HG02759 (cell line): ENCODE measurements around the gene ADAMTS4.

ENCODE experiments used
- ATAC-seq: cut with Tn5 transposase; IDR thresholded peaks from one replicate; pipeline ENCODE4 v1.9.1; 2021; ENCODE audit warnings: mild to moderate bottlenecking, moderate library complexity; ENCODE audit not compliant: unreplicated experiment

The ADAMTS4 gene

GRCh38 chr1:161196521-161197451, 2.1 kb downstream of the ADAMTS4 start:
- ATAC-seq = no peak

DNA sequence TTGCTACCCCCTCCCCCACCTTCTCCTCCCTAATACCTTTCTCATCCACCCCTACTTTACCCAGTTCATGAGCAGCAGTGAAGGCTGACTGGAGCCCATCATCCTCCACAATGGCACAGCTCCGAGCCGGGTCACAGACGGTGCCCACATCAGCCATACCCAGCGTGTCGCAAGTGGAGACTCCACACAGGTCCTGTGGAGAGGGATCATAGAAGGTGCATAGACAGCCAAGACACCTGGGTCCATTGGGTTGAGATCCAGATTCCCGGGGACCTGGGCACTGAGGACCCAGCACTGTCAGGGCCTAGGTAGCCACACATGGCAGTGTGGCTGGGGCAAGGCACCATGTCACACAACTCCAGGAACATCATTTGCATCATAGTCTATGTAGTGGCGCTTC, 2.7 kb downstream of the ADAMTS4 start:
- no peak for ATAC-seq

DNA sequence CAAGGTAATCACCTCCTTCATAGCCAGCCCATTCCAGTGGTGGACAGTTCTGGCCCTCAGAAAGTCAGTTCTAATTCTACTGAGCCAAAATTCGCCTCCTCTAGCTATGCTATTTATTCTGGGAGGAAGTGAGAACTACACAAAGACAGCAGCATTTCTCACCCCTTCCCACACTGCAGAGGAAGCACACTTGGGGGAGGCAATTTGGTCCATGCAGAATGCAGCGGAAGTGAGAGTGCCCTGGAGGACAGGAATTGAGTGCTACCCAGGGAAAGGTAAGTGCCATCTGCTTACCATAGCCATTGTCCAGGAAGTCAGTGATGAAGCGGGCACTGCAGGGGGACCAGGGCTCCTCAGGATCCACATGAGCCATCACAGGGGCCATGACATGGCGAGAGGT, 3.7 kb downstream of the ADAMTS4 start:
- ATAC-seq = peak; percentile 66

GRCh38 chr1:161193561-161194235, 5.2 kb downstream of the ADAMTS4 start:
- ATAC-seq = no peak

- ATAC-seq = peak; percentile 61
Measured at GRCh38 chr1:161192476-161193465, 6.1 kb downstream of the ADAMTS4 start.

- ATAC-seq = no peak
Measured at GRCh38 chr1:161191971-161192370, 6.9 kb downstream of the ADAMTS4 start.

DNA sequence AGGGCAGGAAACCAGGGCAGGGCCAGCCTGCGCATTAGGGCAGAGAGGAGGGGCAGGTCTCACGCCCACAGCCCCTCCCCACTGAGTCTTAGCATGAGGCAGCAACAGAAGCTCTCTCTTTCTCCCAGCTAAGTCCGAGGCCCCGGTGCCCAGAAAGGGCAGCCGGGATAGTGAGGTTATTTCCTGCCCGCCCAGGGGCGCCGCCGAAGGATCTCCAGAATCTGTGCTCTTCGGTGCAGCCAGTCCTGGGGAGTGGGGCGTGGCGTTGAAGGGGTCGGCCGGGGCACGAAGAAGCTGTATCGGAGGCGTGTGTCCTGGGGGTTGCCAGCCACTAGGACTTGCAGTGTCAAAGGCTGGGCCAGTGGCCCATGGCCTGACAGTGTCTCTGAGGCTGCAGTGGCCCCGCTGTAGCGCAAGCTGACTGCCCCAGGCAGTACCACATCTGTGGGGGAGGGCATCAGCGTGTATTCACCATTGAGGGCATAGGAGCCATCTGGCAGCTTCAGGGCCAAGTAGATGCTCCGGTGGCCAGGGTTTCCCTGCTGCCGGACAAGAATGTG, 7.8 kb downstream of the ADAMTS4 start:
- ATAC-seq = no peak

DNA sequence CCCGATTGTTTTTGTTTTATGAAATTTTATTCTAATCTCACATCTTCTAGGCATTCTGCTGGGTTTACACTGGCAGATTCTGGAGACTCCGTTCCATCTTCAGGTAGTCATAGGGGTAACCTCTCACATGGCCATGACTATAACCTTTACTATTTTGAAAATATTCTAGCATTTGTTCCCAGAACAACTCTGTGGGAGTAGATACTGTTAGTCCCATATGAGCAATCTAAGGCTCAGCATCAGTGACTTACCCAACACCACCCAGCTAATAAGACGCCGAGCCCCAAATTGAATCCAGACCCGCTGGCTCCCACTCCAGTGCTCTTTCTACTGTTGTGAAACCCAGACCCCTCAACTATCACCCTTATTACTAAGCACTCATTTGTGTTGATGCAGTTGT, 9.8 kb downstream of the ADAMTS4 start:
- no peak for ATAC-seq

GRCh38 chr1:161188381-161188780, 10.5 kb downstream of the ADAMTS4 start:
- no peak for ATAC-seq

GRCh38 chr1:161187311-161187710, 11.5 kb downstream of the ADAMTS4 start:
- no peak for ATAC-seq

- peak; percentile 30 for ATAC-seq
Measured at GRCh38 chr1:161185732-161186311, 13.0 kb downstream of the ADAMTS4 start.

- ATAC-seq = peak; percentile 71
Measured at GRCh38 chr1:161185282-161185682, 13.6 kb downstream of the ADAMTS4 start.

- ATAC-seq = peak; percentile 40
Measured at GRCh38 chr1:161182214-161182613, 16.6 kb downstream of the ADAMTS4 start.

DNA sequence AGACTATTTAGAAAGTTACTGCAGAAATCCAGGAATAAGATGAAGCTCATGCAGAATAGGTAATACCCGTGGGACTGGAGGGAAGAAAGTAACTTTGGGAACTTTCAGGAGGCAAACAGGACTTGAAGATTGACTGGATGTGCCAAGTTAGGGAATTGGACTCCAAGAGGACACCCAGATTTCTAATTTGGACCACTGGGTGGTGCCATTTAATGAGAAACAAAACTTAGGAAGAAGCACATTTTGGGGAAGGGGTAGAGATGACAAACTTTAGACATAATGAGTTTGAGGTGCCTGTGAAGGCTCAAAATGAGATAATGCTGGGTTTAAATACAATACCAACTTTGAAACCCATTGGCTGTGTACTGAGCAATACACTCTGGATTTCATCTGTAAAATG, 18.2 kb downstream of the ADAMTS4 start:
- ATAC-seq = no peak

DNA sequence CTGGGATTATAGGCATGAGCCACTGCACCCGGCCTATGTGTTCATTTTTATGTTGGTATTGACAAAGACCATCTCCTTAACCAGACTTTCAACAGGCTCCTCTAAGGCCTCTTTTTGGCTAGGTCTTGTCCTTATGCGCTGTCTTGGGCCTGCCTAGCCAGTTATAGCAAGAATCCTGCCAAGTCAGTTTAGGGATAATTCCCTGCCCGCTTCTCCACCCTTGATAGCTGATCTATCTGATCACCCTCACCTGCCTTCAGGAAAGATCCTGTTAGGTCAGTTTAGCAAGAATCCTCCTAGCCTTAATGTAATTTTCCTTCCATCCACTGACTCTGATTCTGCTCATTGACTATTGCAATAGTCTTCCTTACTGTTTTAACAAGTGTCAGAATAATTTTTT, 19.2 kb downstream of the ADAMTS4 start:
- no peak for ATAC-seq

- no peak for ATAC-seq
Measured at GRCh38 chr1:161177936-161178244, 21.0 kb downstream of the ADAMTS4 start.

DNA sequence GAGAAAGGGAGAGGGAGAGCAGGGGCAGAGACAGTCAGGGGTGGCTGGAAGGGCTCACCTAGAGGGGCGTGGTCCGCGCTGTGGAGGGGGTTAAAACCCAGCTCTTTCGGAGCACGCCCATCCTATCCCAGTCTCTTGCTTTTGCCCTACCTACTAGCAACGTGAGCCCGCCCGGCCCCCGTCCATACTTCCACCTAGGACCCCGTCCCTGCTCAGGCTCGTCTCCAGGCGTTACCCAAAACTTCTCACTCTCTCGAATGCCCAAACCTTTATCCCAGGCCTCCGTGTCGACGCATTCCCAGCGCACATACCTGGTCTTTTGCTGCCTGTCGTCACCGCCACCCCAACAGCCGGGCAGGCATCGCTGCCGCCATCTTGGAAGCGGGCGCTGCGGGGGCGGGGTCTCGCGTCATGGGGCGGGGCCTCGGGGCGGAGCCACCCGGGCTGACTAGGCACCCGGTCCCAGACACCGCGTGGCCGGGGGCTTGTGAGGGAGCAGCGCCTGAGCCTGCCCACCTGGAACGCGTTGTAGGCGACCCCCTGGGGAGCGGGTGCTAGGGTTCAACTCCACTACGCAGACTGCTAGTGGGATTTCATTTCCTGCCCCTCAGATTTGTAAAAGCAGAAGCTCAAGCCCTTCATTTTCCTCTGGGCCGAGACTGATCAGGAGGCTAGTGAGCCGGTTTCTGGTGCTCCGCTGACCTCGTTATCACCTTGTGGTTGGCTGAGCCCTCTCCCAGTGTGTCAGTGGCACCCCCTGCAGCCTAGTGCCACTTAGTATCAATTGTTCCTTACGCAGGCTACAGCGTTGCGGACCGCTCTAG, 21.5 kb downstream of the ADAMTS4 start, which contains the start of gene B4GALT3:
Gene B4GALT3 (minus strand): TSS at position 396 of the 824 bp plus-strand sequence. CDS start 1,447 bp downstream, outside the sequence.
- peak; percentile 90 for ATAC-seq

- ATAC-seq = no peak
Measured at GRCh38 chr1:161176468-161177111, 22.3 kb downstream of the ADAMTS4 start.
